NCI-H1694 treated with DMSO at 0.1 percent for 48 hours (cell line): ENCODE results near the gene KDM6A.
"Not testable (repeated sequence)": the region's sequence is repeated elsewhere in the genome, so short reads cannot be mapped to it uniquely, and the experiment has no call there.

ENCODE experiments used
- DNase-seq: peaks from one replicate; lab custom pipeline; 2025; lab: John Stamatoyannopoulos, UW

Gene KDM6A

DNA sequence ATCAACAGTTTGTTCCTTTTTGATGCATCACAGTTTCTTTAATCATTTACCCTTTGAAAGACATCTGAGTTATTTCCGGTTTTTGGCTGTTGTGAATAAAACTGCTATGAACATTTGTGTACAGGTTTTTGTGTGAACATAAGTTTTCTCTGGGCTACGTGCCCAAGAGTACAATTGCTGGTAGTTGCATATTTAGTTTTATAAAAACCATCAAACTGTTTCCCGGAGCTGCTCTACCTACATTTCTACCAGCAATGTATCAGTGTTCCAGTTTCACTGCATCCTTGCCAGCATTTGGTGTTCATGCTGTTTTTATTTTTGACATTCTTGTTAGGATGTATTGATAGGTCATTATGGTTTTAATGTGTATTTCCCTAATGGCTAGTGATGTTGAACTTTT is 17.3 kb downstream of the KDM6A start:
- DNase-seq: no peak

DNA sequence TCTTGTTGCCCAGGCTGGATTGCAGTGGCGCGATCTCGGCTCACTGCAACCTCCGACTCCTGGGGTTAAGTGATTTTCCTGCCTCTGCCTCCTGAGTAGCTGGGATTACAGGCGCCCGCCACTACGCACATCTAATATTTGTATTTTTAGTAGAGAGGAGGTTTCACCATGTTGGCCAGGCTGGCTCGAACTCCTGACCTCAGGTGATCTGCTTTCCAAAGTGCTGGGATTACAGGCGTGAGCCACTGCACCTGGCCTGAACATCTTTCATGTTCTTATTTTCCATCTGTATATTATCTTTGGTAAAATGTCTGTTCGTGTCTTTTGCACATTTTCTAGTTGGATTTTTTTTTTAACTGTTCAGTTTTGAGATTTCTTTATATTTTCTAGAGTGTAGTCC is 17.7 kb downstream of the KDM6A start:
- DNase-seq: not testable (repeated sequence)

DNA sequence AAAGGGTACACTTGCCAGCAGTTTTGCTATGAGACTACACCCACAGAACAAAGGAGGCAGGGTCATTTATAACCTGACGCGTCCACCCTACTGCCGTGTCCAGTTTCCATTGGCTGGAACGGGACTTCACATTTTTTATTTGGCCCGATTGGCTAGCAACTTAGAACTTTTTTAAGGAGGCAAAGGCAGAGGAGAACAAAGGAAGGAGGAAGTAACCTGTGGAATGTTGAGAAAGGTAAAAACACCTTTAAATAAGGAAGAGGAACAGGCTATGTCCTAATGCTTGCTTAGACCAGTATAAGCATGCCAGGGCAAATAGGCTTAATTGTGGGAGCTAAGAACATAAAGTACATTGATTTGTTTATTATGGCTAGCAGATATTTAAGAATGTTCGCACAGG is 18.7 kb downstream of the KDM6A start:
- no peak for DNase-seq

DNA sequence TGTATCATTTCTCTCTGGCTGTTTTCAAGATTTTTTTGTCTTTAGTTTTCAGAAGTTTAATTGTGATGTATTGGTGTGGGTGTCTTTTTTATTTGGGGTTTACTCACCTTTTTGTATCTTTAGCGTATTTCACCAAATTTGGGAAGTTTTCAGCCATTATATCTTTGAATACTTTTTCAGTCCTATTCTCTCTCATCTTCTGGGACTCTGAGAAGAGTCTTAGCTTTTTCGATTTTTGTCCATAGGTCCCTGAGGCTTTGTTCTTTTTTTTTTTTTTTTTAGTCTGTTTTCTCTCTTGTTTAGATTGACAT is 23.8 kb downstream of the KDM6A start:
- DNase-seq: no peak

DNA sequence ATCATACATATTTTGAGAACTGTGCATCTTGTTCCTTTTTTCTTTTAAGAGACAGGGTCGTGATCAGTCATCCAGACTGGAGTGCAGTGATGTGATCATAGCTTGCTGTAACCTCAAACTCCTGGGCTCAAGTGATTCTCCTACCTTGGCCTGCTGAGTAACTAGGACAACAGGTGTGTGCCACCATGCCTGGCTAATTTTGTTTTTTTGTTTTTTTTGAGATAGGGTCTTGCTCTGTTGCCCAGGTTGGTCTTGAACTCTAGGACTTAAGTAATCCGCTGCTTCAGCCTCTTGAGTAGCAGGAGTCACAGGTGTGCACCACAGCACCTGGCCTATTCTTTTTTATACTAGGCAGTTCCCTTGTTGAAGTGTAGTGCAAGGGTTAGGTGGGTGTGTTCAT is 24.6 kb downstream of the KDM6A start:
- no peak for DNase-seq

DNA sequence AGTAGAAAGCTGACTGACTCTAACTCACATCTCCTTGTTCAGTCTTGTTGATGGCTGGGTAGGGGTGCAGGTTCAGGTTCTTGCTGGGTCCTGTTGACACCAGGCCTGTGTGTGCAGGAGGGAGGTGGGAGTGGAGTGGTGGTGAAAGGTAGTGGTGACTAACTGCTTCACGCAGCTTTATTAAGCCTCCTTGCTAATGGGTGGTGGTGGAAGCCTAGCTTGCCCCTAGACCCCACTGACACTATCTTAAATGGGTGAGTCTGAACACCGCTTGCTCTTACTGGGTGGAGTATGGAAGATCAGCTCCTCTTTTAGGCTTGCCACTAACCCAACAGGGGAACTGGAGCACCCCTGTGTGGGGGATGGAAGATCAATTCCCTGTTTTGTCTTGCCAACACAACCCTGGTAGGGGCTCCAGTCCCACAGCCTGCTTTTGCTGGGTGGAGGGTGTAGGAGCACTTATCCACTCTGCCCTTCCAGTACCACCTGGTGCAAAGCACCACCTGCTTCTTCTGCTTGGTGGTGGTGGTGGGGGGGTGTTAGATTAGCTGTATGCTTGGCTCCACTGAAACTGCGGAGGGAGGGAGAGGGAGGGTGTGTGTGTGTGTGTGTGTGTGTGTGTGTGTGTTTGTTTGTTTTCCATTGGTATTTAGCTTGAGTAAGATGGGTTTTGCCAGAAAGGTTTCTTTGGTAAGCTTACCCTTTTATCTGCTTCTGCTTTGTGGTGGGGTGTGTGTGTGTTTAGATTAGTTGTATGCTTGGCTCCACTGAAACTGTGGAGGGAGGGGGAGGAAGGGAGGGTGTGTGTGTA is 25.6 kb downstream of the KDM6A start:
- DNase-seq: no peak

DNA sequence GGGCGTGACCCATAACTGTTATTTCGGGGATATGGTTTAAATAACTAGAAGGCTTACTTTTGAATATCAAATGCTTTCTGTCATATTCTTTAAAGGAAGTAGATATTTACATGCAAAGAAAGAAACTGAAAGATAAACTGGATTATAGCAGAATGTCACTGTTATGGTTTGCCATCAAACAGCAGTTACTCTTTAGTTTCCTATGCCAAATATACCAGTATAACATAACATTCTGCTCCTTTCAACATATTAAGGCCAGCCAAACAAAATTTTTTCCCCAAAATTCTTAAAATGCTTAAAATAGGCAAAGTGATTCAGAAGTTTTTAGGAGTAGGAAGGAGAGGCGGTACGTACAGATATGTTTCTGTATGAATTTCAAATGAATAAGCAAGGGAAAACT is 27.0 kb downstream of the KDM6A start:
- no peak for DNase-seq

DNA sequence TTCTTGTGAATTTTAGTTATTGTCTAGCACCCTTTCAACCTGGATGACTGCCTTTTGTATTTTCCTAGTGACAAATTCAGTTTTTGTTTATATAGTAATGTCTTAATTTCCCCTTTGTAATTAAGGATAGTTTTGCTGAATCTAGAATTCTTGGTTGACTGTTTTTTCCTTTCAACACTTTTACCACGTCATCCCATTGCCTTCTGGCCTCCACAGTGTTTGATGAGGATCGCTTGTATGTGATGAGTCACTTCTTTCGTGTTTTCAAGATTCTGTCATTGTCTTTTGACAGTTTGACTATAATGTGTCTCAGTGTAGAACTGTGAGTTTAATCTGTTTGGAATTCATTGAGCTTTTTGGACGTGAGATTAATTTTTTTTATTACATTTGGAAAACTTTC is 30.1 kb downstream of the KDM6A start:
- no peak for DNase-seq

DNA sequence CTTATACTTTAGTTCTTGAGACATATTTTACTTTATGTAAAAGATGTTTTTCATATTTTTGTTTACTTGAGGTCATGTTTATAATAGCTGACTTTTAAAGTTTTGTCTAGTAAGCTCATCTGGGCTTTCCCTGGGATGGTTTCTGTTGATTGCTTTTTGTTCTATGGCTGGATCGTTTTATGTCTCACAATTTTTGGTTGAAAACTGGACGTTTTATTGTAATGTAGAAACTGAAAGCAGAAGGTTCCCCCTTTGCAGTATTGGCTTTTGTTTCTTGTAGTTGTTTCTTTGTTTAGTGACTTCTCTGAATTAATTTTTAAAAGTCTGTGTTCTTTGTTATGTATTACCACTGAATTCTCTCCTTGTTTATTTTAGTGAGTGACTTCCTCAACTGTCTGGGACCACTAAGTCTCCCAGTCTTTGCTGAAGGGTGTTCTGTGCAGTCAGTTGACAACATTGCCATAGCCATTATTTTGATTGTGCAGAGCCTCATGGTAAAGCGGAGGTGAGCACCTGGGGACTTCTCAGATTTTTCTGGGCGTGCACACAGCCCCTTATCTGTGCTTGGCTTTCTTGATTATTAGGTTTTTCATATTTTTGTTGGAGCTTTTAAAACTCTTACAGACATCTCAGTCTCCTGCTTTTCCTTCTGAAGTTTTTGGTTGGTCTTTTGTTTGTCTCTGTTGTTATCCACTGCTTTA is 31.0 kb downstream of the KDM6A start:
- no peak for DNase-seq

DNA sequence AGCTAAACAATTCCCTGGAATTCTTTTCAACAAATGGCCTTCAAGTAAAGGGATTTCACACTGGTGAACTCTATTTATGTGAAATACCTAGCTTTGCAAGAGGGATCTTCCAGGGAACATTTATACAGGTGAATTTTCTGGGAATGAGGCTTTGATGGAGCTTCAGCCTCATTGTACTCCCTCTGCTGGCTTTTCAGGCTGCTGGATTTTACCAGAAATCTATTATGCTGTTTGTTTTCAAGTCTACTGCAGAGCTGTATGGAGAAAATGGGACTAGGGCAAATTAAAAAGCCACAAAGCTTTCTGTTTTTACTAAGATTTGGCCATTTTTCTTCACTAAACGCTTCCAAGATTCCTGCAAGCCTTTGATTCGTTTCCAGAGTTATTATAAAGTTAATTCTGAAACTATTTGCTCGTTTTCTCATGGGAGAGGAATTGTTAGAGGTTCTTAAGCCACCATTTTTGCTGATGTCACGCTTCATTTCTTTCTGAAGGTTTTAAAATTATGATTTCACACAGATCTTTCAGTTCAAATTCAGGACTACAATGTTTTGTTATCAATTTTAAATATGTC is 31.6 kb downstream of the KDM6A start:
- no peak for DNase-seq

DNA sequence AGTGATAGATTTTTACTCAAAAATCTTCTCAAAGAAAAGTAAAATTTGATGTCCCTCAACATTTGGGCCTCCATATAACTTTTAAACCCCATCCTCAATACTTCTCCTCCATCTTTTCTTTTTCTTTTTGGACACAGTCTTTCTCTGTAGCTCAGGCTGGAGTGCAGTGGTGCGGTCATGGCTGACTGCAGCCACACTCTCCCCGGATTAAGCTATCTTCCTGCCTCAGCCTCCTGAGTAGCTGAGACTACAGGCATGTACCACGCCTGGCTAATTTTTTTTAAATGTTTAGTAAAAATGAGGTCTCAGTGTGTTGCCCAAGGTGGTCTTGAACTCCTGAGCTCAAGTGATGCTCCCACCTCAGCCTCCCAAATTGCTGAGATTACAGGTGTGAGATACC is 33.1 kb downstream of the KDM6A start:
- DNase-seq: no peak

DNA sequence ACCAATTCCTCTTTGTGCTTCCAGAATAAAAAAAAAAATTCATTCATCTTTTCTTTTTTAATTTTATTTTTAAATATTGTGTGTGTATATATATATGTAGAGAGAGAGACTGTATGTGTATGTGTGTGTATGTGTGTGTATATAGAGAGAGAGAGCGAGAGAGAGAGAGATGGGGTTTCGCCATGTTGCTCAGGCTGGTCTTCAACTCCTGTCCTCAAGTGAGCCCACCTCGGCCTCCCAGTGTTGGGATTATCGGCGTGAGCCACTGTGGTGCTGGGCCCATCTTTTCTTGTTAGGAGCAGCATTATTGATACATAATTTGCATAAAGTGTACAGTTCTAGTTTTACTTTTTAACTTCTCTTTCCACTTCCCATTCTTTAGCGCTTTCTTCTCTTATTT is 33.6 kb downstream of the KDM6A start:
- no peak for DNase-seq

DNA sequence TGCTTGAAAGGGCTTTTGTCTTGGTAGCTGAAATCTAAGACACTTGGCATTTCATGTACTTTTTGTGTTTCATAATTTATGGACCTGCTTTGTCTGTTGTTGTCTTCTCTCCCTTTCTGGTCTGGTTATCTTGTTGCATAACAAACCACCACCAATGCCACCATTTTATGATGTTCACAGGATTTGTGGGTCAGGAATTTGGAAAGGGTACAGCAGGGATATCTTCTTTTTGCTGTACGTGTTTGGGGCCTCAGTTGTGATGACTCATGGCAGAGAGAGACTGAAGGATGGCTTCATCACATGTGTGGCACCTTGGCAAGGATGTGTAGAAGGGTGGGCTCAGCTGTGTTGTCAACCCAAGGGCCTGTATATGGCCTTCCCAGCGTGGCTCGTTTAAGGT is 35.2 kb downstream of the KDM6A start:
- DNase-seq: no peak

DNA sequence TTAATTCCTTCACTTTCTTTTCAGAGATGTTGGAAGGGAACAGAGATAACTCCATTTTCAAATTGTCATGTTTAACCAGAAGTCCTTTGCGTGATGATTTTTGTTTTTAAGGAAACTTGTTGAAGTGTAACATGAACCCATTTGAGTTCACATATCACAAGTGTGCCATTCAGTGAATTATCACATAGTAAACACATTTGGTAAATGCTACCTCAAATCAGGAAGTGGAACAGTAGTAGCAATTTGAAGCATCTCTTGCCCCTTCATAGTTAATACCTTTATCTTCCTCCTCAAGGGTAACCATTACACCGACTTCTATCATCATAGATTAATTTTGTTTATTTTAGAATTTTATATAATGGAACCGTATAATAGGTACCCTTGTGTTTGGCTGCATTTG is 35.8 kb downstream of the KDM6A start:
- DNase-seq: no peak

DNA sequence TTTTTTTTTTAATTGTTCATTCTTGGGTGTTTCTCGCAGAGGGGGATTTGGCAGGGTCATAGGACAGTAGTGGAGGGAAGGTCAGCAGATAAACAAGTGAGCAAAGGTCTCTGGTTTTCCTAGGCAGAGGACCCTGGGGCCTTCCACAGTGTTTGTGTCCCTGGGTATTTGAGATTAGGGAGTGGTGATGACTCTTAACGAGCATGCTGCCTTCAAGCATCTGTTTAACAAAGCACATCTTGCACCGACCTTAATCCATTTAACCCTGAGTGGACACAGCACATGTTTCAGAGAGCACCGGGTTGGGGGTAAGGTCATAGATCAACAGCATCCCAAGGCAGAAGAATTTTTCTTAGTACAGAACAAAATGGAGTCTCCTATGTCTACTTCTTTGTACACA is 37.5 kb downstream of the KDM6A start:
- not testable (repeated sequence) for DNase-seq

DNA sequence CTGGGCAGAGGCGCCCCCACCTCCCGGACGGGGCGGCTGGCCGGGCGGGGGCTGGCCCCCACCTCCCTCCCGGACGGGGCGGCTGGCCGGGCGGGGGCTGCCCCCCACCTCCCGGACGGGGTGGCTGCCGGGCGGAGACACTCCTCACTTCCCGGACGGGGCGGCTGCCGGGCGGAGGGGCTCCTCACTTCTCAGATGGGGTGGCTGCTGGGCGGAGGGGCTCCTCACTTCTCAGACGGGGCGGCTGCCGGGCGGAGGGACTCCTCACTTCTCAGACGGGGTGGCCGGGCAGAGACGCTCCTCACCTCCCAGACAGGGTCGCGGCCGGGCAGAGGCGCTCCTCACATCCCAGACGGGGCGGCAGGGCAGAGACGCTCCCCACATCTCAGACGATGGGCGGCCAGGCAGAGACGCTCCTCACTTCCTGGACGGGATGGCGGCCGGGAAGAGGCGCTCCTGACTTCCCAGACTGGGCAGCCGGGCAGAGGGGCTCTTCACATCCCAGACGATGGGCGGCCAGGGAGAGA is 38.1 kb downstream of the KDM6A start:
- DNase-seq: not testable (repeated sequence)

DNA sequence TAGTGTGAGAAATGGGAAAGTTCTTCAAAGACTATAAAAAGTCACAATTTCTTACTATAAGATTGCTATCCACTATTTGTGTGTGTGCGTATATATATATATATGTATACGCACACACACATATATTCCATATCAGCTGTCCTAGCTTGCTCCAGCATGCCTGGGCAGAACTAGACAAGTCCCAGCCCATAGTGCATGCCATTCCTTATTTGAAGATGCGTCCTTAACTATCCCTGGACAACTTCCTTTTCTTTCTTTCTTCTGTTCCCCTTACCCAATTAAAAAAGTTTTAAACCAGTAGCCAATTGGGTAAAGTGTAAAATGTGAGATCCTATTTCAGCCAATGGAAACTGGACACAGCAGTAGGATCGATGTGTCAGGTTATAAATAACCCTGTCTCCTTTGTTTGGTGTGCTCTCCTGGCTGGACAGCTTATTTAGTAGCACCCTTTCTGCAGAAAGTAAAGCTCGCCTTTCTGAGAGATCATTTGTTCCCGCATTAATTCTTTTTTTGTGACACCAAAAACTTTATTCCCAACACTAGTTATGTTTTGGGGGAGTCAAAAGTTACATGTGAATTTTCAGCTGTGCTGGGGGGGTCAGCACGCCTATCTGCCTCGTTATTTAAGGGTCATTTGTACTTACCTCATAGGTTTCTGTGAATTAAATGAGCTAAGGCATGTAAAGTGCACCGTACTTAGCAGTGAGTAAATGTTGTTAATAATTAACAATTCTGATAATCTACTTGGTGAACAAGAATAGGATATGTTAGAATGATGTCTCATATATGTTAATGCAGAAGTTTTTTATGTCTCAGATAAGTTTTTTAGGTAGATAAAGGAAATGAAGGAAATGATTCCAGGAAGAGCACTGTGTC is 40.9 kb downstream of the KDM6A start:
- no peak for DNase-seq

DNA sequence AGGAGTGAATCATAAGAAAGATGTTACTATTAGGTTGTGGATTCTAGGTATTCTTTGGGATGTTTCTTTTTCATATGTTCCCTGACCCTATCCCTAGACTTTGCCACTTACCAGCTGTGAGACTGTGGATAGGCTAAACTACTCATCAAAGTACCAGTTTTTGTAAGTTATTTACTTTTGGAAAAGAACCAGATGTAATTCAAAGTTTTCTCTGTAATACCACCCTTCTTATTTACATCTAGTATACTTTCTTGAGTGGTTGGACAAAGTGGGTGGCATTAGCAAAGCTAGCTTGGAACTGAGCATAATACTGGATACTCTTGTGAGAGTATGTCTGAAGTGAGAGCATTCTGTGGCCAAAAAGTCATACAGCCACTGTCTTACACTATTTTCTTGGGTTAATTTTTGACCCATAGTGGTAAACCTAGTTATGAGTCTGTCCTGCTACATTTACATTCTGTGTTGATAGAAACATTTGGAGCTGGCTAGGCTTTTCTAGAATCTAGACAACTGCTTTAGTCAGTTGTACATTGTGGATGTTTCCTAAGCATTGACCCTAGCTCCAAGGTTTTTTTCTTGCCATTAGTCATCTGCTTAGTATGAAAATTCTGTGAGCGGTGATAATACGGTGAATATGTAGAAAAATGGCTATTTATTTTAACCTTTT is 41.7 kb downstream of the KDM6A start:
- DNase-seq: no peak

DNA sequence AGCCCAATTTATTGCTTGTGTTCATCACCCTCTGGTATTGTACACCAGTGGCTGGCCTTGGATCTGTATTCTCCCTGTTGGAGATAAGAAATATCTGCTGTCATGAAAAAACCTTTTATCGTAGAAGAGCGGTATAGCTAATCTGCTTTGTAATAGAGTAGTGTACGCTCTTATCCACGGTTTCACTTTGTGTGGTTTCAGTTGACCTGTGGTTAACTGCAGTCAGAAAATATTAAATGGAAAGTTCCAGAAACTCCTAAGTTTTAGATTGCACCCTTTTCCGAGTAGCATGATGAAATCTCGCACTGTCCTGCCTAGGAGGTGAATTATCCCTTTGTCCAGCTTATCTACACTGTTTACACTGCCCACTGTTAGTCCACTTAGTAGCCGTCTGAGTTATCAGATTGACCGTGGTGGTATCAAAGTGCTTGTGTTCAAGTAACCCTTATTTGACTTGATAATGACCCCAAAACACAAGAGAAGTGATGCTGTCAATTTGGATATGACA is 42.4 kb downstream of the KDM6A start:
- DNase-seq: no peak

DNA sequence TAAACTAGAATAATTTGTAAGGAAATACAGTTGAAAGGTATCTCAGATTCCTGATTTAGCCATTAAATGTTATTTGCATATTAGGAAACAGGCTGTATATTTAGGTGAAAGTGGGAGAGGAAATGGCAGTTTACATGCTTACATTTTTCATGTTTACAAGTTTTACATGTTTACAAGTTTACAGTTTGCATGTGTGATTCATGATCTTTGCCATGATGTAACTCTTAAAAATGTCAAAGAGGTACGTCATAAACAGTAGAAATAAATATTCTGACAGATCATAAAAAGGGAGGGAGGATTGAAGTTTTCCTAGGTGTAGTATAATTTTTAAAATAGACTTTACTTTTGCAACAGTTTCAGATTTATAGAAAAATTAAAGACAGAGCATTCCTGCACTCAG is 45.7 kb downstream of the KDM6A start:
- no peak for DNase-seq

DNA sequence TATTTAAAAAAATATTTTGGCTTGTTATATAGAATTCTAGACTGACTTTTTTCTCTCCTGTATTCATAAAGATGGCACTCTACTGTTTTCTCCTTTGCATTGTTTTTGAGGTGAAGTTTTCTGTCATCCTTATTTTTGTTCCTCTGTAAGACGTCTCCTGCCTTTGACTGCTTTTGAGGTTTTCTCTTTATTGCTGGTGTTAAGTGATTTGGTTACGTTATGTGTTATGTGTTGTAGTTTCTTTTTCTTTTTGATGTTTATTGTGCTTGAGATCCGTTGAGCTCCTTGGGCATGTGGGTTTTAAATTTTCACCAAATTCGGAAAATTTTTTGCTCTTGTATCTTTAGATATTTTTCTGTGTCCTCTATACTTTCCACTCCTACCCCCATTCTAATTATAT is 50.0 kb downstream of the KDM6A start:
- no peak for DNase-seq

DNA sequence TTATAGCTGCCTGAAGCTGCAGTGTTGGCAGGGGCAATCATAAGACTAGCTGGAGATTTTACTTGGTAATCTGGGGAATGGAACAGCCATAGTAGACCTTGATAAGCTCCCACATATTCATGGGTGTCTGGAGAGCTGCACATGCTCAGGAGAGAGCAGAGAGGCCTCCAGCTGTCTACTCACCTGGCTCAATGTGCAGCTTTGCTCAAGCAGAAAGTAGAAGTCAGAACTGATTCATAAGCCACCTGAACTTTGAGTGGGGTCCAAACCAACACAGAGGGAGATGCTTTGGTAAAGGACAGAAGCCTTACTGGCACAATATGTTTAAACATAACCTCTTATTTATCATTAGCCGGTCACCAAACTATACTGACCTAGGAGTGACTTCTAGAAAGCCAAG is 54.4 kb downstream of the KDM6A start:
- no peak for DNase-seq
